Calu3 (cell line): ENCODE measurements around the gene CNTNAP2. TPM values are rescaled to one million over a fixed set of nuclear protein-coding genes. Genes with fewer than 3 reads are reported as not detected.

Experiments used
- BruUV-seq: library from RNA; stranded (reverse); fragments of 400-500 nt; replicated peaks from 2 replicates; lab custom pipeline; 2021; lab: Mats Ljungman, UMichigan
- CTCF ChIA-PET: fragments of 300-600 bp; sonication (Branson Sonifier 250); formaldehyde crosslinking; loops from one replicate; lab custom pipeline; 2022; ENCODE audit warnings: antibody characterized with exemption; lab: Charles Lee
- DNase-seq: peaks from one replicate; pipeline ENCODE4 v3.0.0; 2022
- H3K27ac Mint-ChIP-seq: one replicate; pipeline ENCODE4 v1.8.0; 2022; ENCODE audit warnings: mixed read lengths; ENCODE audit not compliant: unreplicated experiment
- H3K27me3 Mint-ChIP-seq: one replicate; pipeline ENCODE4 v1.8.0; 2022; ENCODE audit warnings: mixed read lengths; ENCODE audit not compliant: unreplicated experiment
- H3K36me3 Mint-ChIP-seq: one replicate; pipeline ENCODE4 v1.8.0; 2022; ENCODE audit warnings: mild to moderate bottlenecking, moderate library complexity, mixed read lengths; ENCODE audit not compliant: insufficient read depth, unreplicated experiment
- H3K4me1 Mint-ChIP-seq: one replicate; pipeline ENCODE4 v1.8.0; 2022; ENCODE audit warnings: mild to moderate bottlenecking, low read depth, mixed read lengths; ENCODE audit not compliant: unreplicated experiment
- H3K4me3 Mint-ChIP-seq: one replicate; pipeline ENCODE4 v1.8.0; 2022; ENCODE audit warnings: mild to moderate bottlenecking, low read depth, moderate library complexity, mixed read lengths; ENCODE audit not compliant: unreplicated experiment
- H3K9me3 Mint-ChIP-seq: one replicate; pipeline ENCODE4 v1.8.0; 2022; ENCODE audit warnings: low read depth, mixed read lengths; ENCODE audit not compliant: unreplicated experiment
- CTCF ChIP-seq: fragments of 200-600 bp; IDR thresholded peaks from one replicate; pipeline ENCODE4 v1.8.0; 2022; ENCODE audit warnings: antibody characterized with exemption; ENCODE audit not compliant: unreplicated experiment
- intact Hi-C: fragments of 100-400 bp; cut with micrococcal nuclease; formaldehyde crosslinking; loops from one replicate; pipeline ENCODE4 v1.10.0; 2022; ENCODE audit not compliant: unreplicated experiment
- total RNA-seq: library from RNA; stranded (reverse); gene quantifications from 2 replicates; pipeline ENCODE4 v1.2.3, GENCODE V29; 2022

CNTNAP2 gene
- total RNA-seq, 1 experiment from 2014 or later: 1.1 TPM

DNA sequence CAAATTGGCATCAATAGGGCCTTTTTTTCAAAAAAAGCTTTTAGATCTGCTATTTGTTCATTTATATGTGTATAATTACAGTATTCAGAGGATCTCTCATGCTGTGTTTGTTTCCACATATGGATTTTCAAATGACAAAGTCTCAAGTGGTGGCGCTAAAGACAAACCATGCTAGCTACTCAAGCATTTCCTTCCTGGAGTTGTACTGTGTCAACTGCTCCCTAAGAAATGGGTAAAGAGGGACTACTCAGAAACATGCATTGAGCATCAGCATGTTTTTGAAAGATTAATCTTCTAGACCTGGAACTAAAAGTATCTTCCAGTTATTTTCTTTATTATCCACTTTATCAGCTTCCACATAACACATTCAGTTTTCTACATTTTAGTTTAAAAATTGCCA, 12.7 kb downstream of the CNTNAP2 start:
- Mint-ChIP-seq H3K36me3 (no peaks in the 10 kb centered on the region), H3K4me3 (no peak overlapping the region), H3K27ac (no peak overlapping the region), H3K4me1 (no peaks in the 10 kb centered on the region), H3K27me3 (no peaks in the 10 kb centered on the region), H3K9me3 (peaks cover 8% of the 10 kb centered on the region)
- intact Hi-C loops: no loop called here
- no TSS peak for BruUV-seq
- CTCF ChIA-PET: no interaction called here
- TF ChIP-seq CTCF: no peak
- DNase-seq: no peak

DNA sequence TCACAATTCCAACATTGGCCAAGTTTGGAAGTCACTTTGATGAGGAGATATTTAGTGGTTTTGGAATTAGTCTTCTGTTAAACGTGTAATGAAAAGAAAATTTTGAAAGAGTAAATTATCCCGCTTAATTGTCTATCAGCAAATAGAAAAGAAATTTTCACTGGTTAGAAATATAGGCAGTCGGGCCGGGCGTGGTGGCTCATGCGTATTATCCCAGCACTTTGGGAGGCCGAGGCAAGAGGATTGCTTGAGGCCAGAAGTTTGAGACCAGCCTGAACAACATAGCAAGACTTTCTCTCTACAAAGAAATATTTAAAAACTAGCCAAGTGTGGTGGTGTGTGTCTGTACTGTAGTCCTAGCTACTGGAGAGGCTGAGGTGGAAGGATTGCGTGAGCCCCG, 13.4 kb downstream of the CNTNAP2 start:
- CTCF ChIA-PET: no interaction called here

GRCh38 chr7:146131701-146132100, 15.1 kb downstream of the CNTNAP2 start:
- CTCF ChIA-PET: no interaction called here
- Mint-ChIP-seq H3K4me1 (no peaks in the 10 kb centered on the region), H3K9me3 (peaks cover 11% of the 10 kb centered on the region), H3K36me3 (no peaks in the 10 kb centered on the region), H3K27me3 (no peaks in the 10 kb centered on the region), H3K27ac (no peak overlapping the region), H3K4me3 (no peak overlapping the region)
- intact Hi-C loops: no loop called here
- TF ChIP-seq CTCF: no peak
- no TSS peak for BruUV-seq
- no peak for DNase-seq

More for the DNA sequence above, 13.4 kb downstream of the CNTNAP2 start:
- Mint-ChIP-seq H3K27me3 (no peaks in the 10 kb centered on the region), H3K36me3 (no peaks in the 10 kb centered on the region), H3K9me3 (peaks cover 8% of the 10 kb centered on the region), H3K4me1 (no peaks in the 10 kb centered on the region), H3K27ac (no peak overlapping the region), H3K4me3 (no peak overlapping the region)
- BruUV-seq: no TSS peak
- no peak for DNase-seq
- intact Hi-C loops: no loop called here
- no peak for TF ChIP-seq CTCF

DNA sequence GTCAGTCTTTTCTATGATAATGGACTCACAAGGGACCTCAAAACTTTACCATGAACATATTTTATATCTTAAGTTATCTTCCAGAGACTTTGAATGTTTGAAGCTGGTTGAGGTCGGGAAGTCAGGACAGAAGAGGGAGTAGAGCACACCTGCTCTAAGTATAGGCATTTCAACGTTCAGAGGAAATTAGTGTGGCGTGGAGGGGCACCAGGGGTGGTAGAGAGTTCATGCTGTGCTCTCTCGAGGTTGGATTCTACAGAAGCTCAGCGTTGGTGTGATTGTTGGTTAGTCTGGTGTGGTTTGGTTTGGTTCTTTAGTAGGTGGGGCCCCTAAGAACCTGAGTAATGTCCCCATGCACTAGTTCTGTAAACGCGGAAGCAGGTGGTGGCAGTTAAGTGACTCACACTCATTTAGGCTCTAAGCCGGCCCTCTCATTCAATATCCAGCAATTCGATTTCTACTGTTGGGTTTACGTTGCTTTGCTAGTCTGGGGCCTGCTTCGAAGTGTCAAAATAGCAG, 19.8 kb downstream of the CNTNAP2 start:
- no peak for TF ChIP-seq CTCF
- intact Hi-C loops: no loop called here
- no TSS peak for BruUV-seq
- no peak overlapping the region for H3K27ac Mint-ChIP-seq
- no peaks in the 10 kb centered on the region for H3K27me3 Mint-ChIP-seq
- H3K9me3 Mint-ChIP-seq: peaks cover 13% of the 10 kb centered on the region
- no peak for DNase-seq
- H3K4me3 Mint-ChIP-seq: no peak overlapping the region
- no peaks in the 10 kb centered on the region for H3K4me1 Mint-ChIP-seq
- CTCF ChIA-PET: no interaction called here
- no peaks in the 10 kb centered on the region for H3K36me3 Mint-ChIP-seq
